Peyer's patch (tissue), 4 donors: ENCODE measurements around the gene TMEM267.

Source experiments
- CTCF ChIP-seq, 6 experiments: fragments of 450-650 bp in 4 of 6; fragments of 200-600 bp in 2 of 6; sonication (generic) in 1 of 6; IDR thresholded peaks; one replicate each; pipeline ENCODE4 v1.5.1; 2017 to 2019; ENCODE audit warnings: antibody characterized with exemption in 6 of 6, mild to moderate bottlenecking in 3 of 6, moderate library complexity in 1 of 6
- POLR2A ChIP-seq, 2 donors: fragments of 450-650 bp; IDR thresholded peaks; one replicate each; pipeline ENCODE4 v1.5.1; 2017; ENCODE audit warnings: antibody characterized with exemption in 2 of 2, mild to moderate bottlenecking in 2 of 2, moderate library complexity in 2 of 2

- TF ChIP-seq CTCF (IDR thresholded peaks at IDR 0.05) (no peak), POLR2A (IDR thresholded peaks at IDR 0.05) (no peak)
Observed at GRCh38 chr5:43485406-43485805, 1.7 kb upstream of the TMEM267 start.
